GM12891 (cell line): ENCODE results near the gene ATG5. TPM values are rescaled to one million over a fixed set of nuclear protein-coding genes. Genes with fewer than 3 reads are reported as not detected.

Experiments used
- DNase-seq: peaks from one replicate; pipeline ENCODE4 v3.0.0; 2011; ENCODE audit warnings: low spot score; ENCODE audit not compliant: insufficient read length
- FAIRE-seq: peaks from 2 replicates; lab custom pipeline; 2011; peaks lifted over from hg19 to GRCh38; lab: Jason Lieb, UNC
- PAX5 ChIP-seq: IDR thresholded peaks from 2 replicates; pipeline ENCODE4 v1.6.1; 2011; ENCODE audit warnings: low read length, moderate library complexity, mild to moderate bottlenecking; ENCODE audit not compliant: insufficient read depth, severe bottlenecking
- POLR2A ChIP-seq: IDR thresholded peaks from 2 replicates; pipeline ENCODE4 v1.6.1; 2011; ENCODE audit warnings: low read depth, low read length, control low read depth
- POLR2AphosphoS5 ChIP-seq: IDR thresholded peaks from 2 replicates; pipeline ENCODE4 v1.6.1; 2011; ENCODE audit warnings: low read depth, low read length, control low read depth
- POU2F2 ChIP-seq: IDR thresholded peaks from 2 replicates; pipeline ENCODE4 v1.6.1; 2011; ENCODE audit warnings: low read depth, mild to moderate bottlenecking, control low read depth, low read length, moderate library complexity
- SPI1 ChIP-seq: IDR thresholded peaks from 2 replicates; pipeline ENCODE4 v1.6.1; 2011; ENCODE audit warnings: low read depth, low read length, control low read depth
- TAF1 ChIP-seq: IDR thresholded peaks from 2 replicates; pipeline ENCODE4 v1.6.1; 2011; ENCODE audit warnings: low read depth, low read length, control low read depth
- polyA plus RNA-seq: library from polyadenylated mRNA; unstranded; fragments of >200 nt; gene quantifications from one replicate; pipeline ENCODE4 v1.2.1, GENCODE V29; 2012; ENCODE audit warnings: low read depth, missing spikeins, inconsistent platforms; ENCODE audit not compliant: missing spikeins

Gene ATG5
- polyA plus RNA-seq, result 10.9 TPM

GRCh38 chr6:106325336-106326178 is at the start of gene ATG5:
Gene ATG5 (minus strand): TSS chr6:106325760. CDS start chr6:106316208, 9,552 bp downstream.
- peak; percentile 100 for FAIRE-seq
- TF ChIP-seq PAX5 (peak; percentile 46), POLR2AphosphoS5 (peak; percentile 79; the same call in 1 of the 2 replicates), POU2F2 (peak; percentile 34; the same call in 1 of the 2 replicates), TAF1 (peak; percentile 47; the same call in 1 of the 2 replicates), POLR2A (peak; percentile 89), SPI1 (peak; percentile 83)
- peak; percentile 96 for DNase-seq

- DNase-seq (no peak), FAIRE-seq (no peak)
- no peak for TF ChIP-seq PAX5
- no peak for TF ChIP-seq TAF1
- no peak for TF ChIP-seq POLR2A
- TF ChIP-seq POLR2AphosphoS5, result no peak
- TF ChIP-seq SPI1, result no peak
- no peak for TF ChIP-seq POU2F2
Observed at GRCh38 chr6:106373502-106374239, 48.1 kb upstream of the ATG5 start.

- TF ChIP-seq PAX5 (no peak), POLR2A (no peak), SPI1 (no peak), POLR2AphosphoS5 (no peak), POU2F2 (no peak), TAF1 (no peak)
- FAIRE-seq, result no peak
- DNase-seq, result no peak
Observed at GRCh38 chr6:106372838-106373501, 47.4 kb upstream of the ATG5 start.

- no peak for TF ChIP-seq SPI1
- no peak for TF ChIP-seq POLR2A
- no peak for TF ChIP-seq POLR2AphosphoS5
- no peak for TF ChIP-seq PAX5
- TF ChIP-seq TAF1, result no peak
- TF ChIP-seq POU2F2, result no peak
- DNase-seq (no peak), FAIRE-seq (no peak)
Observed at GRCh38 chr6:106370639-106371038, 45.1 kb upstream of the ATG5 start.

GRCh38 chr6:106369739-106370138 is 44.2 kb upstream of the ATG5 start:
- FAIRE-seq, result no peak
- no peak for TF ChIP-seq POU2F2
- TF ChIP-seq TAF1, result no peak
- no peak for TF ChIP-seq POLR2A
- TF ChIP-seq PAX5, result no peak
- TF ChIP-seq SPI1, result no peak
- TF ChIP-seq POLR2AphosphoS5, result no peak

GRCh38 chr6:106363401-106364138 is 38.0 kb upstream of the ATG5 start:
- FAIRE-seq (no peak), DNase-seq (no peak)
- no peak for TF ChIP-seq TAF1
- TF ChIP-seq POU2F2, result no peak
- TF ChIP-seq POLR2AphosphoS5, result no peak
- no peak for TF ChIP-seq SPI1
- no peak for TF ChIP-seq PAX5
- TF ChIP-seq POLR2A, result no peak

More at GRCh38 chr6:106369739-106370138, 44.2 kb upstream of the ATG5 start:
- no peak for DNase-seq

GRCh38 chr6:106360989-106361430 is 35.5 kb upstream of the ATG5 start:
- peak; percentile 35 for DNase-seq
- TF ChIP-seq TAF1, result no peak
- no peak for TF ChIP-seq SPI1
- TF ChIP-seq PAX5, result no peak
- no peak for TF ChIP-seq POU2F2
- TF ChIP-seq POLR2AphosphoS5, result no peak
- no peak for TF ChIP-seq POLR2A
- FAIRE-seq, result peak; percentile 79
